SK-N-MC (cell line): Measurements from ENCODE around the gene LNPK.

Source experiments
- EZH2 ChIP-seq: fragments of 200-600 bp; sonication (generic); IDR thresholded peaks from one replicate; pipeline ENCODE4 v1.6.1; 2017; ENCODE audit warnings: antibody characterized with exemption
- FOXP2 ChIP-seq: optimal IDR thresholded peaks from 2 replicates; pipeline ENCODE3; 2011; ENCODE audit warnings: mild to moderate bottlenecking, moderate library complexity; ENCODE audit not compliant: insufficient read depth; ENCODE audit errors: extremely low read length, control extremely low read depth
- POLR2AphosphoS5 ChIP-seq: IDR thresholded peaks from 2 replicates; pipeline ENCODE4 v1.6.1; 2012; ENCODE audit warnings: mild to moderate bottlenecking, low read depth, low read length, borderline replicate concordance

- TF ChIP-seq POLR2AphosphoS5: no peak
- no peak for TF ChIP-seq FOXP2
- TF ChIP-seq EZH2: no peak
These were observed 60.4 kb downstream of the LNPK start for GRCh38 chr2:175941699-175942098.
